GM12873 (cell line): ENCODE results near the gene GAB2.

Experiments
- TF ChIP-seq, protein P1 (sequence below): IDR thresholded peaks from 2 replicates; pipeline ENCODE4 v1.5.1; 2012; ENCODE audit warnings: low read depth, mild to moderate bottlenecking, moderate library complexity, low read length, control low read depth; ENCODE audit not compliant: insufficient read depth; ENCODE audit errors: missing control alignments

GAB2 gene

DNA sequence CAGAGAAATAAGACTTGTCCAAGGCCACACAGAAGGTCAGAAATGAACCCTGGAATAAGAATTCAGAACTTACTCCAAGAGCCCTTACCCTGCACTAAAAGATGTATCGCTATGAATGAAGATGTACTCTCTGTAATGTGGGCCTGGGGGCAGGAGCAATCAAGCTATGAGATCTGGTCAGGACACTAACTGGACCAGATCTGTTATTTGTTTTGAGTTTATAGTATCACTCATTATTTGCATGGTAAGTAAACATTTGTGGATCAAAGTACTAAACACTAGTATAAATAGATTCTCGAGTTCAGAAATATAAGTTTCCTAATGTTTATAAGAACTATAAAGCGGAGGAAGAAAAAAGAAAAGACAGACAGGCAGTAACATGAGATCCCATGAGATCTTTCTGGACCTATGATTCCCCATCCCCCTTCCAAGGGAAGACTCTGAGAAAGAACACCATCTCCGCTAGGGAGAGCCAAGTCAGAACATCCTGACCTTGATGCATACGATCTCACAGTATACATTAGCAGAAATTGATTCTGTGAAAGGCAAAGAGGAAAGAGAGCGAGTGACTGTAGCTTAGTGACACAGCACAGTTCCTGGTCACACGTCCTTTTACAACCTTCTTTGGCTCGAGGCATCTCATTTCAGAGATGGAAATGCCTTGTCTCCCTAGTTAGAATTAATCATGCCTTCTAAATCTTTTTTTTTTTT, 157.7 kb downstream of the GAB2 start:
- TF ChIP-seq, protein P1, sequence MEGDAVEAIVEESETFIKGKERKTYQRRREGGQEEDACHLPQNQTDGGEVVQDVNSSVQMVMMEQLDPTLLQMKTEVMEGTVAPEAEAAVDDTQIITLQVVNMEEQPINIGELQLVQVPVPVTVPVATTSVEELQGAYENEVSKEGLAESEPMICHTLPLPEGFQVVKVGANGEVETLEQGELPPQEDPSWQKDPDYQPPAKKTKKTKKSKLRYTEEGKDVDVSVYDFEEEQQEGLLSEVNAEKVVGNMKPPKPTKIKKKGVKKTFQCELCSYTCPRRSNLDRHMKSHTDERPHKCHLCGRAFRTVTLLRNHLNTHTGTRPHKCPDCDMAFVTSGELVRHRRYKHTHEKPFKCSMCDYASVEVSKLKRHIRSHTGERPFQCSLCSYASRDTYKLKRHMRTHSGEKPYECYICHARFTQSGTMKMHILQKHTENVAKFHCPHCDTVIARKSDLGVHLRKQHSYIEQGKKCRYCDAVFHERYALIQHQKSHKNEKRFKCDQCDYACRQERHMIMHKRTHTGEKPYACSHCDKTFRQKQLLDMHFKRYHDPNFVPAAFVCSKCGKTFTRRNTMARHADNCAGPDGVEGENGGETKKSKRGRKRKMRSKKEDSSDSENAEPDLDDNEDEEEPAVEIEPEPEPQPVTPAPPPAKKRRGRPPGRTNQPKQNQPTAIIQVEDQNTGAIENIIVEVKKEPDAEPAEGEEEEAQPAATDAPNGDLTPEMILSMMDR = no peak

DNA sequence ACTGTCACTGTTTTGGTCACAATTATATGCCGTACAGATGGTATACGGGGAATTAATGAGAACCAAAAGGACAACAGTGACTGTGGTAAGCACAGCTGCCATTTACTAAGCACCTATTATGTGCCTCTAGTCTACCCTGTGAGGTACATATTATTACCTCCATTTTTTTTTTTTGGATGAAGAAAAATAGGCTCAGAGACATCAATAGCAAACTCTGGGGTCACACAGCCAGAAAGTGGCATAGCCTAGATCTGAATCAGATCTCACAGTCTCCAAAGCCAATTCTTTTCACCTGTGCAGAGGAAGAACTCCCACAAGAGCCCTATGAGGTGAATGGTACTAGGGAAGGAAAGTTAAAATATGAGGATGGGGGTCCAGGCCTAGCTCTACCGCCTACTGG, 160.0 kb downstream of the GAB2 start:
- TF ChIP-seq, protein P1 = no peak

DNA sequence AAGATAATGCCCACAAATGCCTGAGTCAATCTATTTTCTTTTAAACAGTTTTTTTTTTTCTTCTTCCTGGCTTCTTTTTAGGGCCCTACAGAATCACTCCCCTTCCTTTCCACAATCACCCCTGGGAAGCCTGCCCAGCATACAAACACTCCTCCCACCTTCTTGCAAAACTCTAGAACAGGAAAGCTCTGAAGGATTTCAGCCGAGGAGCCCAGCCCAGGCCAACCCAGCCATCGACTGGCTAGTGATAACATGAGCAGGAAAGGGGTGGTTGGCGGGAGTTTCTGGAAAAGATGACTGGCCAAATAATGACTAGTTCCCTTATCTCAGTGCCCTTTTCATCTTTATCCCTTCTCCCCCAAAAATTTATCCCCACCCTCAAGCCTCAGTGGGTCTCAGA, 160.7 kb downstream of the GAB2 start:
- TF ChIP-seq, protein P1 = no peak

DNA sequence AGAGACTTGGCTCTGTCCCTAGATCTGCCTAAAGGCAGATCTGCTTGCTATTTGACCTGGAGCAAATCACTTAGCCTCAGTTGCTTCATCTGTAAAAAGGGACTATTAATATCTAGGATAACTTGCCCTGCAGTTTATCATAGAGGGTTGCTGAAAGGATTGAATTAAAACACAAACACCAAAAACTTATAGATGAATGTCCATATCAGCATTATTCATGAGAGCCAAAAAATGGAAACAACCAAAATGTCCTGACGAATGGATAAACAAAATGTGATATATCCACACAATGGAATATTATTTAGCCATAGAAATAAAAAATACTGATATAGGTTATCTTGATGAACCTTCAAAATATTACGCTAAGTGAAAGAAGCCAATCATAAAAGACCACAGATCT, 161.7 kb downstream of the GAB2 start:
- TF ChIP-seq, protein P1 = no peak

DNA sequence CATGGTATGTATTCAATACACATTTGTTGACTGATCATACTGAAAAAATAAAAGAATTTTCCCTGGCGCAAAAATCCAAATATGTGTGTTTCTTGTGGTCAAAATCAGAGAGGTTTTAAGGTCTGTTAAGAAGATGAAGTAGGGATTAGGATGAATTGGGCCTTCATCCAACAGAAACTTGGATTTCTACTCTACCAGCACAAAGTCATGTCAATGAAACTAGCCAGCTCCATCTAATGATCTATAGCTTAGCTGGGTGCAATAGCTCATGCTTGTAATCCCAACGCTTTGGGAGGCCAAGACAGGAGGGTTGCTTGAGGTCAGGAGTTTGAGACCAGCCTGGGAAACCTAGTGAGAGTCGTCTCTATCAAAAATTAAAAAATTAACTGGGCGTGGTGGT, 163.4 kb downstream of the GAB2 start:
- TF ChIP-seq, protein P1 = no peak

DNA sequence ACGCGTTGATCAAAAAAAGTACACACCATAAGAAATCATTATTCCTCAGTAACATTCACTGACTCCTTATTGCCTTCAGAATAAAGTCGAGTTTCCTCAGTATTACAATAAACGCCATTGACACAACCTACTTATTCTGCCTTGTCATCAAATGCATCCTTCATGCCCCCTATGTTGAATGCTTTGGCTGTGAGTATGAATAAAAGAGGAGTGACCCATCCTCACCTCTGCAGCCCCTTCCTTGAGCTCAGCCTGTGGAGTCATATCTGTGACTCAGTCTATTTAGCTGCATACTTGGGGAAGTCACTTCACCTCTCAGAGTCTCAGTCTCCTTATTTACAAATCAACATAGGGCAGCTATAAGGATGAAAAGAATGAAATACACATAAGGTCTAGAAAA, 163.8 kb downstream of the GAB2 start:
- TF ChIP-seq, protein P1 = no peak

DNA sequence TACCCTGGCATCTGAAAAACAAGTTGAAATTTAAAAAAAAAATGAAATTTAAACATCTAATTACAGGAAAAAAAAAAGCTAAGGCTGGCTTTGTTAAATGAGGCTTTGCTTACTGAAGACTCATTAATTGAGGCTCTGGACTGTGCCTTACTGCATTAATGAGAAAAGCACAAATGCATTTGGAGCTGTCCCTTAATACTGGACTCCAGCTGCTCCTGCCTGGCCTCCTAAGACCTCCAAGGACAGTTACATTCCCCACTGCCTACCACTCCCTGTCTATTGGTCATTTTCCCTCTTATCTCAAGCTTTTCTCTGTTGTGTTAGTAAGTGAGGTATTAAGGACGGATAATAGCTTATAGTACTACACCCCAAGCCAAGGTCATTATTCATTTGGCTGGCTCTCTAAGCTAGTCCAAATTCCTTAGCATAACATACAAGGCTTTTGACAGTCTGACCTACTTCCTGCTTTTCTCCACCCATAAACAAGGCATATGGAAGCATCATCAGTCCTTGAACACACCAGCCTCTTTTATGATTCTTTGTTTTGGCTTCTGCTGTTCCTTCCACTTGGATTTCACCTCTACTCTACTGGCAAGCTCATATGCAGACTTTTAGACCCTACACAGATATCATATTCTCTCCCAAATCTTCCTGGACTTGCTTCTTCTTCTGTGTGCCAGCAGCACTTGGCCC, 166.4 kb downstream of the GAB2 start:
- TF ChIP-seq, protein P1 = no peak
